ENCODE results near the gene KLHL22. TPM values are rescaled to one million over a fixed set of nuclear protein-coding genes. Genes with fewer than 3 reads are reported as not detected.

Gene KLHL22
- total and polyA plus RNA-seq, 2 of the 8 experiments (the other 6 are each of a cell fraction or from before 2014, with no cell fraction given), result 9.4 to 16.2 TPM

- no peak overlapping the region for H3K4me3 ChIP-seq (ENCODE audit: extremely low read depth in 1 of 4, insufficient read depth in 2 of 4, low read depth in 3 of 4, low read length in 4 of 4)
- peaks cover 0 to 2% (median 1%) of the 10 kb centered on the region in 4 experiments; a peak in 3 of 8 replicates for H3K36me3 ChIP-seq (ENCODE audit: control insufficient read depth in 2 of 4, insufficient read depth in 4 of 4, low read length in 3 of 4)
- H4K8ac ChIP-seq (ENCODE audit: extremely low read depth, insufficient read depth, low read length), result no peak overlapping the region
- no peak overlapping the region for H3K23ac ChIP-seq (ENCODE audit: insufficient read length)
- no peak overlapping the region for H2BK120ac ChIP-seq (replicated peaks; ENCODE audit: low read depth, low read length)
- H2BK20ac ChIP-seq (ENCODE audit: low read length), result no peak overlapping the region
- no peak overlapping the region for H3K14ac ChIP-seq (ENCODE audit: insufficient read length)
- no peak overlapping the region for H3K27ac ChIP-seq (ENCODE audit: low read depth, low read length)
- no peak overlapping the region for H2BK15ac ChIP-seq (ENCODE audit: low read length)
- peaks cover 0 to 8% (median 3%) of the 10 kb centered on the region in 4 experiments; a peak in 2 of 7 replicates for H3K4me1 ChIP-seq (replicated peaks in 1 of 4; ENCODE audit: control insufficient read depth in 3 of 4, insufficient read depth in 4 of 4, low read length in 3 of 4)
- H4K5ac ChIP-seq (ENCODE audit: insufficient read length, low read depth, low read length), result no peak overlapping the region
- no peaks in the 10 kb centered on the region for H3K27me3 ChIP-seq (replicated peaks in 1 of 4; ENCODE audit: control insufficient read depth in 3 of 4, extremely low read depth in 1 of 4, insufficient read depth in 3 of 4, low read length in 3 of 4)
- H3K9me3 ChIP-seq (ENCODE audit: insufficient read depth in 2 of 2, low read depth in 1 of 2, low read length in 1 of 2), result no peaks in the 10 kb centered on the region
- H2BK12ac ChIP-seq (ENCODE audit: low read depth, low read length), result no peak overlapping the region
- no peak overlapping the region for H3K4me2 ChIP-seq (ENCODE audit: insufficient read depth in 1 of 2, low read depth in 2 of 2, low read length in 2 of 2)
- peaks cover 33% of the 10 kb centered on the region for H3K79me1 ChIP-seq (ENCODE audit: low read depth, low read length)
- peaks cover 0 to 13% of the 10 kb centered on the region in 2 experiments for H4K20me1 ChIP-seq (replicated peaks in 1 of 2; ENCODE audit: control insufficient read depth in 1 of 2, insufficient read depth in 2 of 2, low read length in 2 of 2)
- ChIA-PET POLR2A (ENCODE audit: partially characterized antibody) (no interaction called here), CTCF (ENCODE audit: partially characterized antibody) (interaction anchor here (0.7 kb wide), 1 partner anchor 1400 kb away, joined by 3 read pairs; no protein-coding TSS in a partner anchor)
- 89% methylated on average over 12 of the region's 12 CpGs; no CpG with 5 or more reads in 1 of the 2 experiments for WGBS, 2 experiments (ENCODE audit: extremely low coverage in 1 of 2, insufficient coverage in 1 of 2, insufficient read length in 1 of 2, insufficient replicate concordance in 2 of 2, low coverage in 1 of 2, low lambda C conversion rate in 2 of 2, missing lambda C conversion rate in 1 of 2)
- DNase-seq (ENCODE audit: low read depth in 1 of 2, low spot score in 2 of 2), result no peak
- FAIRE-seq, result no peak
- no peak overlapping the region for H3K18ac ChIP-seq (ENCODE audit: extremely low read depth, low read length)
- peaks cover 0 to 27% of the 10 kb centered on the region in 2 experiments; a peak in 2 of 4 replicates for H3K79me2 ChIP-seq (ENCODE audit: control insufficient read depth in 1 of 2, insufficient read depth in 2 of 2, low read length in 2 of 2)
- no peak overlapping the region for H2BK5ac ChIP-seq (ENCODE audit: low read depth, low read length)
- no peak overlapping the region for H3K56ac ChIP-seq (replicated peaks; ENCODE audit: insufficient read length, low read depth, low read length)
- TF ChIP-seq NANOG (IDR thresholded peaks at IDR 0.05; ENCODE audit: insufficient read depth, low read depth, low read length, poor library complexity, severe bottlenecking) (no peak), ZNF274 (IDR thresholded peaks at IDR 0.05; ENCODE audit: borderline replicate concordance, extremely low read depth, low read length) (no peak), NRF1 (IDR thresholded peaks at IDR 0.05; ENCODE audit: low read depth, low read length) (no peak), HDAC6 (IDR thresholded peaks at IDR 0.05; ENCODE audit: low read depth, low read length) (no peak), JUND (IDR thresholded peaks at IDR 0.05; ENCODE audit: low read length) (no peak), BACH1 (IDR thresholded peaks at IDR 0.05; ENCODE audit: low read length) (no peak), TCF12 (IDR thresholded peaks at IDR 0.05; ENCODE audit: low read depth, low read length) (no peak), TEAD4 (IDR thresholded peaks at IDR 0.05; ENCODE audit: low read depth, low read length) (no peak), BRCA1 (IDR thresholded peaks at IDR 0.05; ENCODE audit: low read depth, low read length) (no peak), RNF2 (IDR thresholded peaks at IDR 0.05; ENCODE audit: borderline replicate concordance, low read depth, low read length, missing control alignments, poor library complexity, severe bottlenecking) (no peak), MAFK (IDR thresholded peaks at IDR 0.05; ENCODE audit: low read depth, low read length) (no peak)
- H2AFZ ChIP-seq (ENCODE audit: low read length), result no peak overlapping the region
- no peak overlapping the region for H4K91ac ChIP-seq (replicated peaks; ENCODE audit: insufficient read length, low read length)
- H2AK5ac ChIP-seq (ENCODE audit: low read depth, low read length), result no peak overlapping the region
- H3K23me2 ChIP-seq (ENCODE audit: low read depth, low read length), result no peaks in the 10 kb centered on the region
- H3K9ac ChIP-seq (replicated peaks in 1 of 4; ENCODE audit: extremely low read depth in 1 of 4, low read depth in 3 of 4, low read length in 3 of 4), result no peak overlapping the region; a peak in 1 of 7 replicates
- H3K4ac ChIP-seq (replicated peaks; ENCODE audit: insufficient read length, low read depth, low read length), result no peak overlapping the region
Observed at GRCh38 chr22:20536590-20537324, 41.2 kb upstream of the KLHL22 start.

All from H1 (cell line).